ENCODE measurements around the gene PANX1. TPM values are rescaled to one million over a fixed set of nuclear protein-coding genes. Genes with fewer than 3 reads are reported as not detected.
"Not testable (repeated sequence)": the region's sequence is repeated elsewhere in the genome, so short reads cannot be mapped to it uniquely, and the experiment has no call there.

PANX1 gene
- total and polyA plus RNA-seq, 7 experiments from 2014 or later: 3.9 to 14.8 (median 5.8) TPM

DNA sequence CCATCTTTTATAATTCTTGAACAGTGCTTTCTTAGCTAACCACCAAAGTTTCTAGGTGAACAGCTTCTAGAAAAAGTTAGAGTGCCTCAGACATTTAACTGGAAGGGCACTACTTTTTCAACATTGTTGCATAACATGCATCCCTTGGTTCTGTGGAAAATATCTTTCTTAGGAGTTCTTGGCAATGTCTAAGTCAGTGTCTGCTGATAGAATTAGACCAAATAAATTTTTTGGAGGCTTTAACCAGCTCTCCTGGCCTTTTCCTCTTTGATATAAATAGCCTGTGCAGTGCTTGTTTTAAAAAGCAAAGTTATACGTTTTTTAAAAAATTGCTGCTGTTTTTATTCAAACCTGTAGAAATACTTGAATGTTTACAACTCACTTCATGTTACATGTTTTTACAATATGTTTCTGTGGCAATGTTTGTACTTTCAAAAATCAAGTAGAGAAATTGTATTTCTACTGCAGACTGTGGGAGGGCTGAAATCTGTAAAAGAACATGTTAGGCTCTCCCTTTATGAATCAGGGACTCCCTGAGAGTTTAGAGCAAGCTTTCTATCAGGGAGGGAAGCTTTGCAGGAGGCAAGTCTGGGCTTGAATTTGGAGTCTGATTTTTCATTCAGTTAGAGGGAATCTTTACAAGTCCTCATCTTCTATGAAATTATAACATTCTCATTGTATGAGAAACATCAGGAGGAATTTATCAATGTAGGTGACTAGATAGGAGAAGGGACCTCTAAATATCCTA lies 16.3 kb upstream of the PANX1 start:
- Histone ChIP-seq H3K27ac (ENCODE audit: low read depth, low read length) (no peak overlapping the region), H3K4me1 (ENCODE audit: control insufficient read depth in 2 of 2, insufficient read depth in 2 of 2, low read length in 2 of 2) (no peaks in the 10 kb centered on the region), H3K36me3 (ENCODE audit: control insufficient read depth in 2 of 3, insufficient read depth in 3 of 3, low read length in 3 of 3) (no peaks in the 10 kb centered on the region), H3K4me3 (ENCODE audit: low read length) (no peak overlapping the region), H3K9me3 (ENCODE audit: control insufficient read depth in 2 of 3, low read length in 3 of 3) (no peaks in the 10 kb centered on the region), H3K27me3 (ENCODE audit: control insufficient read depth in 2 of 2, insufficient read depth in 2 of 2, low read length in 2 of 2) (no peaks in the 10 kb centered on the region)
- POLR2A ChIA-PET: interaction anchor here (0.6 kb wide), 1 partner anchor 845 kb away, joined by 3 read pairs; no protein-coding TSS in a partner anchor
- peaks cover 13 to 39% (median 33%) of the 10 kb centered on the region in 5 donors for H3K27me3 Mint-ChIP-seq
- ATAC-seq (no peak), DNase-seq (no peak)
- intact Hi-C loops (cut with micrococcal nuclease): no loop called here
- CTCF ChIA-PET: no interaction called here
- H3K4me3 Mint-ChIP-seq: no peak overlapping the region
- H3K36me3 Mint-ChIP-seq: peaks cover 0 to 4% (median 0%) of the 10 kb centered on the region in 5 donors
- H3K9me3 Mint-ChIP-seq: peaks cover 0 to 3% (median 0%) of the 10 kb centered on the region in 11 donors
- H3K27ac Mint-ChIP-seq: no peak overlapping the region
- no peaks in the 10 kb centered on the region for H3K4me1 Mint-ChIP-seq

GRCh38 chr11:94117197-94117574 lies 11.5 kb upstream of the PANX1 start:
- intact Hi-C loops (cut with micrococcal nuclease): no loop called here
- peaks cover 0 to 4% (median 0%) of the 10 kb centered on the region in 5 donors for H3K36me3 Mint-ChIP-seq
- Histone ChIP-seq H3K4me3 (ENCODE audit: low read length) (no peak overlapping the region), H3K27ac (ENCODE audit: low read depth, low read length) (no peak overlapping the region), H3K4me1 (ENCODE audit: control insufficient read depth in 2 of 2, insufficient read depth in 2 of 2, low read length in 2 of 2) (no peaks in the 10 kb centered on the region), H3K36me3 (ENCODE audit: control insufficient read depth in 2 of 3, insufficient read depth in 3 of 3, low read length in 3 of 3) (no peaks in the 10 kb centered on the region), H3K27me3 (ENCODE audit: control insufficient read depth in 2 of 2, insufficient read depth in 2 of 2, low read length in 2 of 2) (no peaks in the 10 kb centered on the region), H3K9me3 (ENCODE audit: control insufficient read depth in 2 of 3, low read length in 3 of 3) (no peaks in the 10 kb centered on the region)
- no peak overlapping the region for H3K27ac Mint-ChIP-seq
- ATAC-seq (no peak), DNase-seq (no peak)
- H3K27me3 Mint-ChIP-seq: peaks cover 15 to 32% (median 24%) of the 10 kb centered on the region in 5 donors
- peaks cover 0 to 3% (median 0%) of the 10 kb centered on the region in 11 donors for H3K9me3 Mint-ChIP-seq
- no peaks in the 10 kb centered on the region for H3K4me1 Mint-ChIP-seq
- ChIA-PET POLR2A (no interaction called here), CTCF (no interaction called here)
- no peak overlapping the region for H3K4me3 Mint-ChIP-seq

DNA sequence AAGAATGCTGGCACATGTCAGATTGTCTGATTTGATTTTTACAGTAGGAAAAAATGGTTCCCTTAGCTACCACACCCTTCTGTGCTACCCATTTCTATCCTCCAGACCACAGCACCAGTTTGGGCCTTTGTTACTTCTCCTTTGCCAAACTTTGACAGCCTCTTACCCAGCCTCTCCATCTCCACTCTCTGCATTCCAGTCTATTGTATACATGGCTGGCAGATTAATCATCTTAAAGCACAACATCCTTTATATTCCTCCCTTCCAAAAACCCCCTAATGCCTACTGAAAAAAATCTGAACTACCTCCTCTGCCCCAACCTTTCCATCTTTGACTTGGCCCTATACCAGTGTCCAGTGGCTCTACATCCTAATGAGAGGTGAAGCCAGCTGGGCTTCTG lies 10.8 kb upstream of the PANX1 start:
- H3K9me3 ChIP-seq (ENCODE audit: control insufficient read depth in 2 of 3, low read length in 3 of 3): no peaks in the 10 kb centered on the region
- Mint-ChIP-seq H3K4me1 (no peaks in the 10 kb centered on the region), H3K27me3 (peaks cover 15 to 32% (median 18%) of the 10 kb centered on the region in 5 donors), H3K9me3 (peaks cover 0 to 3% (median 0%) of the 10 kb centered on the region in 11 donors), H3K4me3 (no peak overlapping the region), H3K36me3 (peaks cover 0 to 4% (median 0%) of the 10 kb centered on the region in 5 donors), H3K27ac (no peak overlapping the region)
- ChIA-PET CTCF (no interaction called here), POLR2A (no interaction called here)
- H3K4me1 ChIP-seq (ENCODE audit: control insufficient read depth in 2 of 2, insufficient read depth in 2 of 2, low read length in 2 of 2): no peaks in the 10 kb centered on the region
- H3K27ac ChIP-seq (ENCODE audit: low read depth, low read length): no peak overlapping the region
- no peaks in the 10 kb centered on the region for H3K27me3 ChIP-seq (ENCODE audit: control insufficient read depth in 2 of 2, insufficient read depth in 2 of 2, low read length in 2 of 2)
- no peak overlapping the region for H3K4me3 ChIP-seq (ENCODE audit: low read length)
- intact Hi-C loops (cut with micrococcal nuclease): no loop called here
- H3K36me3 ChIP-seq (ENCODE audit: control insufficient read depth in 2 of 3, insufficient read depth in 3 of 3, low read length in 3 of 3): no peaks in the 10 kb centered on the region
- ATAC-seq (no peak), DNase-seq (no peak)

DNA sequence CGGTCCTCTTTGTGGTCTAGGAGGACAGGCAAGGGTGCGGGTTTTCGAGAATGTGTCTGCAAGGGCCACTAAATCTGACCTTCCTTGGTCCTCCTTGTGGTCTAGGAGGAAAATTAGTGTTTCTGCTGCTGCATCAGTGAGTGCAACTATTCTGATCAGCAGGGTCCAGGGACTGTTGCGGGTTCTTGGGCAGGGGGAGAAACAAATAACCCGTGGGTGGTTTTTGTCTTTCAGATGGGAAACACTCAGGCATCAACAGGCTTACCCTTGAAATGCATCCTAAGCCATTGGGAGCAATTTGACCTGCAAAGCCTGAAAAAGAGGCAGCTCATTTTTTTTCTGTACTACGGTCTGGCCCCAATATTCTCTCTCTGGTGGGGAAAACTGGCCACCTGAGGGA lies 9.0 kb upstream of the PANX1 start:
- intact Hi-C loops (cut with micrococcal nuclease): loop anchor here (10.0 kb wide), 3 partner anchors 595 to 1665 kb away; partner anchors contain the start of genes FAM76B (in 1 of the 2) and SRSF8 (in 1 of the 2)
- CTCF ChIA-PET, H3K4me1 Mint-ChIP-seq: not testable (repeated sequence)

DNA sequence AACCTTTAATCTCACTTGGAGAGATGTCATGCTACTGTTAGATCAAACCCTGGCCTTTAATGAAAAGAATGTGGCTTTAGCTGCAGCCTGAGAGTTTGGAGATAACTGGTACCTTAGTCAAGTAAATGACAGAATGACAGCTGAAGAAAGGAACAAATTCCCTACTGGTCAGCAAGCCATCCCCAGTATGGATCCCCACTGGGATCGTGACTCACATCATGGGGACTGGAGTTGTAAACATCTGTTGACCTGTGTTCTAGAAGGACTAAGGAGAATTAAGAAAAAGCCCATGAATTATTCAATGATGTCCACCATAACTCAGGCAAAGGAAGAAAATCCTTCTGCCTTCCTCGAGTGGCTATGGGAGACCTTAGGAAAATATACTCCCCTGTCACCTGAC lies 8.1 kb upstream of the PANX1 start:
- H3K4me3 Mint-ChIP-seq; H3K4me1 Mint-ChIP-seq; H3K9me3 Mint-ChIP-seq; H3K27ac Mint-ChIP-seq; ATAC-seq; H3K4me1 ChIP-seq (ENCODE audit: control insufficient read depth in 2 of 2, insufficient read depth in 2 of 2, low read length in 2 of 2); H3K27ac ChIP-seq (ENCODE audit: low read depth, low read length); H3K36me3 ChIP-seq (ENCODE audit: control insufficient read depth in 2 of 3, insufficient read depth in 3 of 3, low read length in 3 of 3); POLR2A ChIA-PET; DNase-seq; CTCF ChIA-PET; H3K27me3 ChIP-seq (ENCODE audit: control insufficient read depth in 2 of 2, insufficient read depth in 2 of 2, low read length in 2 of 2); H3K4me3 ChIP-seq (ENCODE audit: low read length); H3K9me3 ChIP-seq (ENCODE audit: control insufficient read depth in 2 of 3, low read length in 3 of 3); H3K36me3 Mint-ChIP-seq: not testable (repeated sequence)
- intact Hi-C loops (cut with micrococcal nuclease): loop anchor here (10.0 kb wide), 3 partner anchors 596 to 1664 kb away; partner anchors contain the start of genes FAM76B (in 1 of the 2) and SRSF8 (in 1 of the 2)
- H3K27me3 Mint-ChIP-seq: peaks cover 6 to 12% (median 9%) of the 10 kb centered on the region in 5 donors

More for the DNA sequence above, 9.0 kb upstream of the PANX1 start:
- DNase-seq; H3K27ac ChIP-seq (ENCODE audit: low read depth, low read length); H3K4me3 Mint-ChIP-seq; H3K27me3 ChIP-seq (ENCODE audit: control insufficient read depth in 2 of 2, insufficient read depth in 2 of 2, low read length in 2 of 2); H3K36me3 Mint-ChIP-seq; H3K9me3 ChIP-seq (ENCODE audit: control insufficient read depth in 2 of 3, low read length in 3 of 3); H3K9me3 Mint-ChIP-seq; H3K36me3 ChIP-seq (ENCODE audit: control insufficient read depth in 2 of 3, insufficient read depth in 3 of 3, low read length in 3 of 3); H3K27ac Mint-ChIP-seq; H3K4me1 ChIP-seq (ENCODE audit: control insufficient read depth in 2 of 2, insufficient read depth in 2 of 2, low read length in 2 of 2); ATAC-seq; H3K4me3 ChIP-seq (ENCODE audit: low read length); POLR2A ChIA-PET: not testable (repeated sequence)
- H3K27me3 Mint-ChIP-seq: peaks cover 9 to 20% (median 15%) of the 10 kb centered on the region in 5 donors

- peaks cover 0 to 7% (median 0%) of the 10 kb centered on the region in 11 donors for H3K9me3 Mint-ChIP-seq
- no peaks in the 10 kb centered on the region for H3K4me1 ChIP-seq (ENCODE audit: control insufficient read depth in 2 of 2, insufficient read depth in 2 of 2, low read length in 2 of 2)
These were observed 7.7 kb upstream of the PANX1 start for GRCh38 chr11:94120946-94121345.

More at GRCh38 chr11:94120946-94121345, 7.7 kb upstream of the PANX1 start:
- ChIA-PET POLR2A (no interaction called here), CTCF (no interaction called here)
- Histone ChIP-seq H3K27ac (ENCODE audit: low read depth, low read length) (no peak overlapping the region), H3K9me3 (ENCODE audit: control insufficient read depth in 2 of 3, low read length in 3 of 3) (no peaks in the 10 kb centered on the region), H3K27me3 (ENCODE audit: control insufficient read depth in 2 of 2, insufficient read depth in 2 of 2, low read length in 2 of 2) (no peaks in the 10 kb centered on the region), H3K4me3 (ENCODE audit: low read length) (no peak overlapping the region), H3K36me3 (ENCODE audit: control insufficient read depth in 2 of 3, insufficient read depth in 3 of 3, low read length in 3 of 3) (no peaks in the 10 kb centered on the region)
- H3K27ac Mint-ChIP-seq: no peak overlapping the region
- DNase-seq (no peak), ATAC-seq (no peak)
- intact Hi-C loops (cut with micrococcal nuclease): loop anchor here (10.0 kb wide), 3 partner anchors 596 to 1664 kb away; partner anchors contain the start of genes FAM76B (in 1 of the 2) and SRSF8 (in 1 of the 2)
- no peak overlapping the region for H3K4me3 Mint-ChIP-seq
- H3K36me3 Mint-ChIP-seq: peaks cover 0 to 4% (median 0%) of the 10 kb centered on the region in 5 donors
- peaks cover 6 to 9% (median 9%) of the 10 kb centered on the region in 5 donors for H3K27me3 Mint-ChIP-seq
- H3K4me1 Mint-ChIP-seq: peaks cover 0 to 7% (median 0%) of the 10 kb centered on the region in 7 donors
